SKM-1 (cell line): ENCODE results near the gene IPCEF1.
"Not testable (repeated sequence)": the region's sequence is repeated elsewhere in the genome, so short reads cannot be mapped to it uniquely, and the experiment has no call there.

Source experiments
- DNase-seq: peaks from one replicate; lab custom pipeline; 2025; ENCODE audit not compliant: unreplicated experiment; lab: John Stamatoyannopoulos, UW

IPCEF1 gene

DNA sequence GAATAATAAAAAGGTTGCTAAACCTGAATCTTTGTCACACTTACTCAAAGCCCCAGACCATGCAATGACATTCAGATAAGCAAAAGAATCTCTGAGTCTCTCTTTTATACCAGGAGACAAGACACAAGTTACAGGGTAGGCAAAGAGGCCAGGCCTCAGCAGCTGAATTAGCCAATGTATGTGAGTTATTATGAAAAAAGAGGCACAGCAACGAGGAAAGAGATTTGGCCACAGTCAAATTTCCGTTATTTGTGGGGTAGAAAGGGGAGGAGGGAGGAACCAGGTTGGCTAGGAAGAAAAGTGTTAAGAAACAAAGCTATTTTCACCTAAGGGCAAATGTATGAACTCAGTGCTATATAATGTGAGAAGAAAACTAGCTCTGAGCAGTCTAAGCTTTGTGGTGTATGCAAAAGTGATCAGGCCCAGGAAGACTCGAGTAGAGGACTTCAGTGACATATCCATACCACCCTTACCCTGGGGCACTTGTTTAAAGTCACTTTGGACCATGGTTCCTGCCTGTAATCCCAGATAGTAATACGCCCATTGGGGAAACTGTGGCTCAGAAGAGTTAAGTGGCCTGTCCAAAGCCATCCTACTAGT lies 19.1 kb downstream of the IPCEF1 start:
- peak; percentile 76 for DNase-seq

DNA sequence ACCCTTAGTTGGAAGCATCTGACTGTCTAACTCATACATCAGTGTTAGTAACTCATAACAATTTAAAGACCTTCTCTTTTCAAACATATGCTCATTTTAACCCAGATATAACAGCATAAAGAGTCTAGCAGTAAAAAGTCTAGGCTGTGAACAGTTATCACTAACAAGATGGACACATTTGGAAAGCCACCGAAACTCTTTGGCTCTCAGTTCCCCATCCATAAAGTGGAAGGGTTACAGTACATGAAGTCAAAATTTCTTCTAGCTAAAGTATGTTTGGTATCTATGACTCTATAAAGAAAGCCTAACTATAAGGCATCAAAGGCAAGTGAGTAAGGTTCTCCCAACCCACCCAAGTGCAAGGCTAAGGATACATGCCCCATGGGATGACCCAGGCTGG lies 22.5 kb downstream of the IPCEF1 start:
- DNase-seq: not testable (repeated sequence)

DNA sequence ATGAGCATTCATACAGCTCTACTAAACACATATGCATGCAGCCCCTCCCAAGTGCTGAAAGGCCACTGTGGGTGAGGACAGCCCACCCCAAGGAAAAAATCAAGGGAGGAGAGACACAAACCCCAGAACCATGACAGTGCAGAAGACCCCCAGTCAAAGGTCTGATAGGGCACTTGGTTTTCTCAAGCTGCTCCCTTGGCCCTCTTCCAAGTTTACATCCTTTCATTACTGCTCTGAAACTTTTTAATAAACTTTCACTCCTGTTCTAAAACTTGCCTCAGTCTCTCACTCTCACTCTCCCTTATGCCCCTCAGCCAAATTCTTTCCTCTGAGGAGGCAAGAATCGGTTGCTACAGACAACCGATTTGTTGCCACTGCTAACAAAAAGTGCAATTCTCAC lies 24.9 kb downstream of the IPCEF1 start:
- no peak for DNase-seq

DNA sequence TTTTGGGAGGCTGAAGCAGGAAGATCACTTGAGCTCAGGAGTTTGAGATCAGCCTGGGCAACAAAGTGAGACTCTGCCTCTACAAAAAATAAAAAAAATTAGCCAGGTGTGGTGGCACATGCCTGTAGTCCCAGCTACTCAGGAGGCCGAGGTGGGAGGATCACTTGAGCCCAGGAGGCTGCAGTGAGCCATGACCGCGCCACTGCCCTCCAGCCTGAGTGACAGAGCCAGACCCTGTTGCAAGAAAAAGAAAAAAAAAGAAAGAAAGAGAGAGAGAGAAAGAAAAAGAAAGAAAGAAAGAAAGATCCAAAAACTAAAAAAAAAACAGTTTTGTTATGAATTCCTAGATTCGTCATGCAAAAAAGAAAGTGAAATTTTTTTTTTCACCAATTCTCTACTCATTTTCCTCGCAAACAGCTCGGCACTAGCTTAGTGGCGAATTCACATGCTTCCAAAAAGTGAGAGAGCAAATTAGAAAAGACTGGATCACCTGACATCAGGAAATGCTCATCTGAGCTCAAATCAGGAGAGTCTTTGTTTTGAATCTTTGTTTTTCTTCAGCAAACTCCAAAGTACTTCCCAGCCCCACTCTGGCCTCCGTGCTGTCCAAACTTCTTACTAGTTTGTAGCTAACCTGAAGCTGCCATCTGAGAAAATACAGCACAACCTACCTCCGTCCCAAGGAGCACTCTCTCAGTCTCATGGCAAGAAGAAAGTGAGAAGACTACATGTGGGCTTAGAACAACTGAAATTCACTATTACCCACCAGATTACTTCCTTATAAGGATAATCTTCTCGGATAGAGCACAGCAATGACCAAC lies 27.0 kb downstream of the IPCEF1 start:
- DNase-seq: no peak

DNA sequence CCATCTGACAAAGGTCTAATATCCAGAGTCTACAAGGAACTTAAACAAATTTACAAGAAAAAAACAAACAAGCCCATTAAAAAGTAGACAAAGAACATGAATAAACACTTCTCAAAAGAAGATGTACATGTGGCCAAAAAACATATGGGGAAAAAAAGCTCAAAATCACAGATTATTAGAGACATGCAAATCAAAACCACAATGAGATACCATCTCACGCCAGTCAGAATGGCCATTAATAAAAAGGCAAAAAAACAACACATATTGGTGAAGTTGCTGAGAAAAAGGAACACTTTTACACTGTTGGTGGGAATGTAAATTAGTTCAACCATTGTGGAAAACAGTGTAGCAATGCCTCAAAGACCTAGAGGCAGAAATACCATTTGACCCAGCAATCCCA lies 29.3 kb downstream of the IPCEF1 start:
- not testable (repeated sequence) for DNase-seq

DNA sequence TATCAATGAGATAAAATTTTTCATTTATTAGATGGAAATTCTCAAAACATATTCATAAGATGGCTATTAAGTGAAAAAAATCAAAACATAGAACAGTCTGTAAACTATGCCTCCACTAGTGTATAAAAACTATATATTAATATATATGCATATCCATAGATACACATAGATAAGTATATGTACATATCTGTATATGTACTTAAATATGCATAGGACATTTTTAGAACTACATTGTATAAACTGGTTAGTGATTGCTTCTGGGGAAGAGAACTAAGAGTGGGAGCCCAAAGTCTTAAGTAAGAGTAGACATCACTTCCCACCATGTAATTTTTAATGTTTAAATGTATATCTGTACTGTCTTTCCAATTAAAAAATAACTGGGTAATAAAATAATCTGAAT lies 31.5 kb downstream of the IPCEF1 start:
- no peak for DNase-seq

DNA sequence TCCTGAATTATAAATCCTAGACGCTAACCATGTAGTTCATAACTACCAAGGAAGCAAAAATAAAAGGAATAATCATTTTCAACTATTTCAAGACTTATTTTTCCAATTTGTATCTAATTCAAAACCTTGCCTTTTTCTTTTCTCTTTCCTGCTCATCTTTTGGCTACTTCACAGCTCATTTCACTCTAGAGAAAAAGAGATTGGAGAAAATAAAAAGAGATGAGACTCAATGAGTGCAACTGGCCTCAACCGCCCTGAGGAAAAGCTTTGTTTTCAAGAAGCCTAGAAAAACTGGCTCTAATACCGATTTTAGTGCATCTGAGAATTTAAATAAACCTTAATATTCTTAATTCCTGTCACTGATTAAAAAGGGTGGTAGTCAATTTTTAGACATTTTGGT lies 36.4 kb downstream of the IPCEF1 start:
- DNase-seq: no peak

DNA sequence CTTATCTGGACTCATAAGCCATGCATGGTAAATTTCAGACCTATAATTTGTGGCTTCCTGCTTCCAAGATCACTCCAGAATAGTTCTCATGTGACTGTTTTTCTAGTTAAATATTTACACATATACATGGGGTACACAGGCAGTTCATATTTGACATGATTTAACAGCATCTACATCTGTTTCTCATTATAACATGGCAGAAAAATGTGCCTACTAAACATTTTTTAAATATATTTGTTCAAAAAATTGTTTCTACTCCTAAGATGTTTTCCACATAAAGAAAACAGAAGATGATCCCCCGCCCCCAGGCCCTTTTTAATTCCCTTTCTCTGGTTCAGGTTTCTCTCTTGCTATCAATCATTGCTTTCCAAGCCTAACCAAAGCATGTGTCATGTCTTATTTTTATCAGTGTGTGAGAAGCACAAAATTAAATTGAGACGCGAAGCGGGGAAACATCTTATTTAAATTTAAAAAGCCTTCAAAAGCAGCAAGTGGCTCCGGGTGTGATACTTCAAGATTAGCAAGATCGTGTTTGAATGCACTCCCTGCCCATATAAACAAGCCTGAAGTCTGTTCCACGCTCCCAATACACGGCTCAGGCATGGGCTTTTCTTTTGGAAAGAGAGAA lies 37.3 kb downstream of the IPCEF1 start:
- DNase-seq: no peak

DNA sequence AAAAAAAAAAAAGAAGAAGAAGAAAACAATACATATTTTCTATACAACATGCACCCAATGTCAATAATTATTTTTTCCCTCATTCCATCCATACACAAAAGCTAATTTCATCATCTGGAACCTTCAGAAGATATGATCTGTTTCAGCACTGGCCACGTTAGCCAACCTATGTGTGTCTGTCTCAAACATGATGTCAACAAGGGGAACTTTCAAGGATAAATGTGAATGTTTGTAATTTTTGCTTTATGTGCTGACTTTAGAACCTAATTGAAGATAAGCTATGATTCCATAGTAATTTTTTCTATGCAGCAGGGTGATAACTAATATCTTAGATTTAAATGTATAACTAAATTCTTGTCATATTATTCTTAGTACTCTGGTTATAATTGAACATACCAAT lies 37.9 kb downstream of the IPCEF1 start:
- no peak for DNase-seq

DNA sequence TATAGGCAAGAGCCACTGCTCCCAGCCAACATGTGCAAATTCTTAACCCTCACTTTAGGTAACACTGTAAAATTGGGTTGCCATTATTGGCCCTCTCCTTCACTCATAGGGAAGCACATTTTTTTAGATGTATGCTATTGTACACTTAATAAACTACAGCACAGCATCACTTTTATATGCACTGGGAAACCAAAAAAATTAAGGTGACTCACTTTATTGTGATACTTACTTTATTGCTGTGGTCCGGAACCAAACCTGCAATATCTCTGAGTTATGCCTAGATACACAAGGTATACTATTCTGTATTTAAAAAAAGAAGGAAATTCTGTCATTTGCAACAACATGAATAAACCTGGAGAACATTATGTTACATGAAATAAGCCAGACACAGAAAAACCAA lies 40.5 kb downstream of the IPCEF1 start:
- DNase-seq: no peak

DNA sequence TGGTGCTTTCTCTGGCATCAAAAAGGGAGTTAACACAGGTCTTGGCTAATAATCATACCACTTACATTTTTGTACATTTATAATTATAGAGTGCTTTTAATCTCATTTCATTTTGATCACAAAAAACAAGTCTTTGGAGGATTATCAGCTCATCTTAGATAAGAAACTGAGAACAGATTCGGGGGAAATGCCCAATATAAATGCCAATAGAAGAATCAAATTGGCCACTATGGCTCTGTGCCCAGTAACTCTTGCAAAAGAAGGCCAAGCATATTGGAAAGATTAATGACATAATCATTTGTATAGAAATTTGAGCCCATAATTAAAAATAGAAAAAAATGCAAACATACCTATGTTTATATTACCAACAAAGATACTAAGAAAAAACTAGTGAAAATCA lies 42.5 kb downstream of the IPCEF1 start:
- DNase-seq: no peak

DNA sequence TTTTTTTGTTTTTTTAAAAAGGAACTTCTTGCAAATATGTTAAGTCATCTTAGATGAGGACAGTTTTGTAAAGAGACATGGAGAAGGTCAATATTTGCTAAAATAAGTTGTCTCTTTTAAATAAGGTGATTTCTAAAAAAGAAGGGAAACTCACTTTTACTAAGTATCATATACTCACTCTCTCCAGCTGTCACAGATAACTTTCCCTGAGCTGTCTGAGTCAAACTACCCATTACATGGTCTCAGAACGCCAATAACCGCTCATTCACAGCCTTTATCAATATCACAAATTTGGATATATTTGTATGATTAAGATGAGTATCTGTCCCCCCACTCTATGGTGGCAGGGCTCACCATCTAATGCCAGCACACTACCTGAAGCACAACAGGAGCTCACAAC lies 47.6 kb downstream of the IPCEF1 start:
- no peak for DNase-seq

DNA sequence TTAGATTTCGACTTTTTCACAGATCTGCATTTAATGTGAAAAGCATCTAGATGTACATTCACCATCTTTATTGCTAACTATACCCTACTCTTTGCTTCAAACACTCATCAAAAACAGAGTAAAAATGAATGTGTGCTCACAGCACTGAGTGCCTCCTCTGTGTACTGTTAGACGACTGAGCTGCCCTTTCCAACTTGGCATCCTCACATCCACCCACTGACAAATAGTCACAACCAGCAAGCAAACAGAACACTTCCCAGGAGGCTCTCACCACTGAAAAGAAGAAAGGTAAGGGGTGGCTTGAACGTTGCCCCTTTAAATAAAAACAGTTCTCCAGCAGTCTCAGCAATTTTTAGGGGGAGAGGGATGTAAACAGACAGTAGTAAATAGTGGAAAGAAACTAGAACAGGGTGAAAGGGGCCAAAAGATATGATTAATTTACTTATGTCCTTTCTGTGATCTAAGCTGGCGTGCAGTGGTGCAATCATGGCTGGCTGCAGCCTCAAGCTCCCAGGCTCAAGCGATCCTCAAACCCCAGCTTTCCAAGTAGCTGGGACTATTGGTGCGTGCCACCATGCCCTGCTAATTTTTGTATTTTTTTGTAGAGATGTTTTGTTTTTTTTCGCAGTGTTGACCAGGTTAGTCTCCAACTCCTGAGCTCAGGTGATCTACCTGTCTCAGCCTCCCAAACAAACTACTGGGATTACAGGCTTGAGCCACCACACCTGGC lies 48.7 kb downstream of the IPCEF1 start:
- no peak for DNase-seq

DNA sequence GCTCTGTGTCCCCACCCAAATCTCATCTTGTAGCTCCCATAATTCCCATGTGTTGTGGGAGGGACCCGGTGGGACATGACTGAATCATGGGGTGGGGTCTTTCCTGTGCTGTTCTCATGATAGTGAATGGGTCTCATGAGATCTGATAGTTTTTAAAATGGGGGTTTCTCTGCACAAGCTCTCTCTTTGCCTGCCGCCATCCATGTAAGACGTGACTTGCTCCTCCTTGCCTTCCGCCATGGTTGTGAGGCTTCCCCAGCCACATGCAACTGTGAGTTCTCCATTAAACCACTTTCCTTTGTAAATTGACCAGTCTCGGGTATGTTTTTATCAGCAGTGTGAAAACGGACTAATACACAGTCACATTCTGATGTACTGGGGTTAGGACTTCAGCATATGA lies 49.5 kb downstream of the IPCEF1 start:
- not testable (repeated sequence) for DNase-seq

DNA sequence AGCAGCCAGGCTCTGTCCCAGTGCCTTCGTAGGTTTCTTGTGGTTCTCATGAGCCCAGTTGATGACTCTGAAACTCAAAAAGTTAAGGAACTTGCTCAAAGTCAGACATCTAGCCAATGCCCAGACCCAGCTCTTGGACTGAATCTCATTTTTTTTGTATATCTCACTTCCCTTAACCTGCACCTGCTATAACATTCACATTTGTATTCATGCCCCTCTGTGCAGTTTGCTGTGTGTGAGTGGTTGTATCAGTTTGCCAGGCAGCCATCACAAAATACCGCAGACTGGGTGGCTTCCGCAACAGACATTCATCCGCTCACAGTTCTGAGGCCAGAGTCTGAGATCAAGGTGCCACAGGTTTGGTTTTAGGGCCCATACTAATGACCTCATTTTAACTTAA lies 49.9 kb downstream of the IPCEF1 start:
- DNase-seq: no peak

DNA sequence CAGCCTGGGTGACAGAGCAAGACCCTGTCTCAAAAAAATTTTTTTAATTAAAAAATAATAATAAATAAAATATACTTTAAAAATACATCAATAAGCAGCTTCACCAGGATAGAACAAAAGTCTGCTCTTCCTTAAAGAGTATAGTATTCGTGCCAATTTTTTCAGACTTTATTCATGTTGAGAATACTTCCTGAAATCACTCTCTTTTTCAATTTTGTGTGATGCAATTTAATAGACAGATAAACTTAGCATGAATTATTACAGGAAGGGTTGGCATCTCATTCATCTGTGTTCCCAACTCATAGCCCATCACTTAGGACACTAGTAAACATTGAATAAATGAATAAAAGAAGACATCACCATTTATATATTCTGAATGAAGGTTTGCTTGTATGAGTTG lies 52.4 kb downstream of the IPCEF1 start:
- no peak for DNase-seq

DNA sequence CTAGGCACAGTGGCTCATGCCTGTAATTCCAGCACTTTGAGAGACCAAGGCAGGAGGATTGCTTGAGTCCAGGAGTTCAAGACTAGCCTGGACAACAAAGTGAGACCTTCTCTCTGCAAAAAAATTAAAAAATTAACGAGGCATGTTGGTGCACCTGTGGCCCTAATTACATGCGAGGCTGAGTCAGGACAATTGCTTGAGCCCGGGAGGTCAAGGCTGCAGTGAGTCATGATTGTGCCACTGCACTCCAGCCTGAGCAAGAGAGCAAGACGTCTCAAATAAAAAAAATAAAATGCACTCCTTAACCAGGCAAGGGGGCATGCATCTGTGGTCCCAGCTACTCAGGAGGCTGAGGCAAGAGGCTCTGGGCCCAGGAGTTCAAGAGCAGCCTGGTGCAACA lies 53.0 kb downstream of the IPCEF1 start:
- not testable (repeated sequence) for DNase-seq

DNA sequence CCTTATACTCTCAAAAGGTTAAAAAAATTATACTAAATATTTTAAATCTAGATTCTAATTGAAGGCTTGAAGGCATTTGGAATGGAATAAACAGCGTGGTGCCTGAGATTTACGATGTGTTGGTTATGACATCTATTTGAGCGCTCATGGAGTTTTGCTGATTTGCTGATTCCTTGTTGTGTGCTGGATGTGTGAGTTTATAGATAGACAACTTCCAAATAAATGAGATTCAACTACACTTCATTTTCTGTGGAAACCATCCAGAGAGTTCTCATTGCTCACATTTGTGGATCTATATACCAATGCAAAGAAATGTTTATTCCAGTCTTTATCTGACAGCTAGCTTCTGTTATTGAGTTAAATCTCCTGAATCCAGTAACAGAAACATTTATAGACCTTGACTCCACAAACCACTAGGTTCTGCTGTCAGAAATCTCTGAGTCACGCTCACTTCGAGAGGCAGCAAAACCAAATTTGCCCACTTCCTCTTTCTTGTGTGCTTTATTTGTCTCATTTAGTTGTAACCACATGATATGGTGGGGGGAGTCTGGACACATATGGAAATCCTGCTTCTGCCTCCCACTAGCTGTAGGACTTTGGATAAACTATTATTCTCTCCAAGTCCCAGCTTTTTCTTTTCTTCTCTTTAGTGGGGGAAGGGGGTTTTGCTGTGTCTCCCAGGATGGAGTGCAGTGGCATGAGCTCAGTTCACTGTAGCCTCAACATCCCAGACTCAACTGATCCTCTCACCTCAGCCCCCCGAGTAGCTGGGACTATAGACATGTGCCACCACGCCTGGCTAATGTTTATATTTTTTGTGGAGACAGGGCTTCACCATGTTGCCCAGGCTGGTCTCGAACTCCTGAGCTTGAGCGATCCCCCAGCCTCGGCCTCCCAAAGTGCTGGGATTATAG lies 54.5 kb downstream of the IPCEF1 start:
- DNase-seq: peak; percentile 93

DNA sequence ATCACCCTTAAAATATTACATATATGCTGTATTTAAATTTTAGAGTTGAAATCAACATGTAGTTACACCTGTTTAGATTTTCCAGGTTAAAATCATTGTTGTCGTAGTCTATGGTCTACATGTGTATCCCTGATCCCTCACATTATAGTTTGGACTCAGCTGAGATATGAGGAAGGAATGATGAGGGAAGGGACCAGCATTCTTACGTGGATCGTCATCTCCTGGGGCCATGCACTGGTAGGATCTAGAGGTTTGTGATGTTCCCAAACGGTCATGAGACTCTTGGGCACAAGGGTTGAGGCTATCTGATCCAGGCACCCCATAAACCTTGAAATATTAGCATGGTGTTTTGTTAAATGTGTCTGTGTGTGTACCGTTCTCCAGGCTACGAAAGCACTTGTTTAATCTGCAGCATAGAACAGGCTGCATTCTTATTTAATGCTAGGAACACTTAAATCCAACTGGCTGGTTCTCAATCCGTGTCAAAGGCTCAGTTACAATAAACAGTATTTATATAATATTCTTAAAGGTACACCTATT lies 55.4 kb downstream of the IPCEF1 start:
- DNase-seq: no peak

DNA sequence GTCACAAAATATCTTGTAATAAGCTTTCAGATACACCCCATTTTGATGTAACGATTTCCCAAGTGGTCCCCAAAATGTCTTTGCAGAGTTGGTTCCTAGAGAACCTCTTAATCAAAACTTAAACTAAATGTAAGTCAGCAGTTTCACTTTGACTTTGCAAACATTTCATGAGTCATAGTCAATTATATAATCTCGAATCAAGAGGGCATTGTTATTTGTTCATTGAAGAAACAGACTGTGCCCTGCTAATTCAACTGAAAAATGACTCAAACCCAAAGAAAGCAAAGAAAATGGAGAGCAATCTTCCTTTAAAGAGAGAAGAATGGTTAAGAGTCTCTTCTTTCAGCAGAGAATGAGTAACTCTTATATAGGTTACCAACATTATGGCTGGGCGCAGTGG lies 58.3 kb downstream of the IPCEF1 start:
- no peak for DNase-seq
